PC-9 (cell line): ENCODE data around the gene MYO16. TPM values are rescaled to one million over a fixed set of nuclear protein-coding genes. Genes with fewer than 3 reads are reported as not detected.

Experiments
- BruUV-seq: library from RNA; stranded (reverse); fragments of 400-500 nt; replicated peaks from 2 replicates; lab custom pipeline; 2021; lab: Mats Ljungman, UMichigan
- CTCF ChIA-PET: fragments of 300-600 bp; sonication (Branson Sonifier 250); formaldehyde crosslinking; loops from one replicate; lab custom pipeline; 2022; ENCODE audit warnings: antibody characterized with exemption; lab: Charles Lee
- POLR2A ChIA-PET: fragments of 300-600 bp; sonication (Branson Sonifier 250); formaldehyde crosslinking; loops from one replicate; lab custom pipeline; 2022; ENCODE audit warnings: antibody characterized with exemption; ENCODE audit not compliant: unreplicated experiment; lab: Charles Lee
- DNase-seq, 2 experiments: peaks; one replicate each; pipeline versions ENCODE4 v3.0.0 to v3.0.0-alpha.2; 2015 to 2022; ENCODE audit warnings: mixed read lengths in 1 of 2
- H2AFZ ChIP-seq: fragments of 200-600 bp; sonication (generic); 2 replicates; pipeline ENCODE4 v1.8.1; 2017; ENCODE audit warnings: antibody characterized with exemption
- H3F3A ChIP-seq: fragments of 200-600 bp; sonication (generic); 2 replicates; pipeline ENCODE4 v1.8.1; 2017; ENCODE audit warnings: antibody characterized with exemption, mild to moderate bottlenecking, low read depth; ENCODE audit not compliant: insufficient read depth
- H3K27ac ChIP-seq: fragments of 200-600 bp; sonication (generic); 2 replicates; pipeline ENCODE4 v1.6.1; 2016; ENCODE audit warnings: mixed run types
- H3K27me3 ChIP-seq: fragments of 200-600 bp; sonication (generic); 2 replicates; pipeline ENCODE4 v1.6.1; 2016; ENCODE audit warnings: low read depth, mixed run types; ENCODE audit not compliant: insufficient read depth
- H3K36me3 ChIP-seq: fragments of 200-600 bp; sonication (generic); 2 replicates; pipeline ENCODE4 v1.6.1; 2016; ENCODE audit warnings: low read depth, mixed run types
- H3K4me1 ChIP-seq: fragments of 200-600 bp; sonication (generic); replicated peaks from 2 replicates; pipeline ENCODE4 v1.6.1; 2016; ENCODE audit warnings: mixed run types; ENCODE audit not compliant: insufficient read depth
- H3K4me2 ChIP-seq: fragments of 200-600 bp; sonication (generic); 2 replicates; pipeline ENCODE4 v1.6.1; 2017; ENCODE audit warnings: mixed run types
- H3K4me3 ChIP-seq: fragments of 200-600 bp; sonication (generic); 2 replicates; pipeline ENCODE4 v1.6.1; 2016; ENCODE audit warnings: mixed run types
- H3K79me2 ChIP-seq: fragments of 200-600 bp; sonication (generic); 2 replicates; pipeline ENCODE4 v1.6.1; 2017; ENCODE audit warnings: low read depth, mixed run types
- H3K9me2 ChIP-seq: fragments of 200-600 bp; sonication (generic); 2 replicates; pipeline ENCODE4 v1.8.1; 2017; ENCODE audit warnings: mild to moderate bottlenecking; ENCODE audit not compliant: insufficient read depth
- H3K9me3 ChIP-seq: fragments of 200-600 bp; sonication (generic); 2 replicates; pipeline ENCODE4 v1.8.1; 2016; ENCODE audit warnings: low read depth; ENCODE audit not compliant: insufficient read depth
- H4K20me1 ChIP-seq: fragments of 200-600 bp; sonication (generic); 2 replicates; pipeline ENCODE4 v1.8.1; 2017; ENCODE audit not compliant: insufficient read depth
- CTCF ChIP-seq: fragments of 200-600 bp; sonication (generic); conservative IDR thresholded peaks from 2 replicates; pipeline ENCODE4 v1.6.1; 2017; ENCODE audit warnings: mixed run types, antibody characterized with exemption, mild to moderate bottlenecking, moderate library complexity
- EZH2 ChIP-seq: fragments of 200-600 bp; sonication (generic); IDR thresholded peaks from 2 replicates; pipeline ENCODE4 v1.8.0; 2017; ENCODE audit warnings: antibody characterized with exemption, low read depth
- intact Hi-C: fragments of 100-400 bp; cut with micrococcal nuclease; formaldehyde crosslinking; loops from one replicate; pipeline ENCODE4 v1.10.0; 2022; ENCODE audit not compliant: unreplicated experiment
- total RNA-seq: library from RNA; stranded (reverse); gene quantifications from 2 replicates; pipeline ENCODE4 v1.2.3, GENCODE V29; 2021

Gene MYO16
- total RNA-seq, 1 experiment from 2014 or later = 0.59 TPM

DNA sequence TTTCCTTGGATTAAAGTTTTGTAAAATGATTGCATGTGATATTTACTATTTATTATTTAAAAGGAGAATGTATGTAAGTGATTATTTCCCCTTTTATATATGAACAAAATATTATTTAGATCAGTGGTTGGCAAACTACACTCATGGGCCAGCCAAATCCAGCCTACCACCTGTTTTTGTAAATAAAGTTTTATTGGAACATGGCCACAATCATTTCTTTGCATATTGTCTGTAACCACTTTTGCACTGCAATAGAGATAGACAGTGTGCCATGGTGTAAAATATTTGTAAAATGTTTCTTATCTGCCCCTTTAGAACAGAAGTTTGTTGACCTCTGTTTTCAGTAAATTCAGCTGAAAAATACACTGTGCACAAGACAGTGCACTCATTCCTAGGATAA is 426.4 kb downstream of the MYO16 start:
- no peak for TF ChIP-seq EZH2
- POLR2A ChIA-PET = no interaction called here
- Histone ChIP-seq H3K4me2 (no peak overlapping the region), H3F3A (no peaks in the 10 kb centered on the region), H3K9me3 (0 out of 2 replicates have a peak, but pooled peaks cover 5% of the 10 kb centered on the region), H3K27ac (no peak overlapping the region), H4K20me1 (no peaks in the 10 kb centered on the region), H3K4me3 (no peak overlapping the region), H2AFZ (no peak overlapping the region), H3K36me3 (no peaks in the 10 kb centered on the region), H3K4me1 (no peaks in the 10 kb centered on the region), H3K79me2 (no peaks in the 10 kb centered on the region), H3K27me3 (no peaks in the 10 kb centered on the region), H3K9me2 (no peaks in the 10 kb centered on the region)
- DNase-seq = no peak
- CTCF ChIA-PET = no interaction called here
- BruUV-seq = no TSS peak
- intact Hi-C loops = no loop called here

DNA sequence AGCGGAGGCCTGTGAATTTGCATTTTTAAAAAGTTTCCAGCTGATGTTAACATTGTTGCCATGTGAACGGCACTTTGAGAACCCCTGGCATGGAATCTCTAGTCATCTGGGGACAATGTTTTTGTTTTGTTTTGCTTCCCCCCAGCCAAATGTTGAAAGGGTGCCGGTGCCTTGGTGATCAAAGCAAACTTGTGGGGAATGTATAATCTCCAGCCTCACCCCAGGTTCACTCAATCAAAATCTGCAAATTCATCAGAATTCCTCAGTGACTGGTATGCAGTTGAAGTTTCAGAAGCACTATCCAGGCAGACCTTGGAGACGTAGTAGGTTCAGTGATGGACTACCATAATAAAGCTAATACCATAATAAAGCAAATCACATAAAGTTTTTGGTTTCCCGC is 428.7 kb downstream of the MYO16 start:
- Histone ChIP-seq H3K27me3 (no peaks in the 10 kb centered on the region), H3K4me3 (no peak overlapping the region), H2AFZ (no peak overlapping the region), H3K4me1 (no peaks in the 10 kb centered on the region), H3K4me2 (no peak overlapping the region), H4K20me1 (no peaks in the 10 kb centered on the region), H3K79me2 (no peaks in the 10 kb centered on the region), H3K36me3 (no peaks in the 10 kb centered on the region), H3K9me2 (no peaks in the 10 kb centered on the region), H3K9me3 (0 out of 2 replicates have a peak, but pooled peaks cover 5% of the 10 kb centered on the region), H3K27ac (no peak overlapping the region), H3F3A (no peaks in the 10 kb centered on the region)
- BruUV-seq = no TSS peak
- ChIA-PET POLR2A (no interaction called here), CTCF (no interaction called here)
- intact Hi-C loops = no loop called here
- DNase-seq = no peak
- no peak for TF ChIP-seq CTCF
- TF ChIP-seq EZH2 = no peak

DNA sequence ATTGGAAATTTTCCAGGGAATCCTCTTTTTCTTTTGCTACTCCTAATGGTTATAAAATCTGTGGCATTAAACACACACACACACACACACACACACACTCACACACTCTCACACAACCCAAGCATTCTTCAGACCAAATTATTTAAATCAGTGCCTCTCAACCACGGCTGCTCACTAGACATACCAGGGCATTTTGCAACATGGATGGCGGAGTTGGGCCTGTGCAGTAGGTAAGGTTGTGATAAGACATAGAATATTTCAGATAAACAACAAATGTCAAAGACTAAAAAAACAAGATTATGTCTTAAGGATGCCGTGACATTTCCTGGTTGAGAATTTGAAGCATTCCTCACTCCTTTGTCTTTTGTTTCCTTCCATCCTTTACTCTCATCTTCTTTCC is 443.1 kb downstream of the MYO16 start:
- no peak overlapping the region for H2AFZ ChIP-seq
- TF ChIP-seq EZH2 = no peak
- no peak for TF ChIP-seq CTCF
- no peaks in the 10 kb centered on the region for H3K9me2 ChIP-seq
- H3K4me2 ChIP-seq = no peak overlapping the region
- CTCF ChIA-PET = no interaction called here
- H3K79me2 ChIP-seq = no peaks in the 10 kb centered on the region
- no peak overlapping the region for H3K27ac ChIP-seq
- no peaks in the 10 kb centered on the region for H3F3A ChIP-seq
- POLR2A ChIA-PET = no interaction called here
- no peaks in the 10 kb centered on the region for H3K4me1 ChIP-seq
- intact Hi-C loops = no loop called here
- H3K36me3 ChIP-seq = no peaks in the 10 kb centered on the region
- H4K20me1 ChIP-seq = no peaks in the 10 kb centered on the region
- no peak for DNase-seq
- H3K4me3 ChIP-seq = no peak overlapping the region
- no TSS peak for BruUV-seq
- H3K27me3 ChIP-seq = no peaks in the 10 kb centered on the region
- H3K9me3 ChIP-seq = peaks cover 3% of the 10 kb centered on the region; the same call in 1 of the 2 replicates

- no TSS peak for BruUV-seq
- Histone ChIP-seq H3K27me3 (no peaks in the 10 kb centered on the region), H3K9me3 (peaks cover 3% of the 10 kb centered on the region; the same call in 1 of the 2 replicates), H3K9me2 (no peaks in the 10 kb centered on the region), H3F3A (no peaks in the 10 kb centered on the region), H3K27ac (no peak overlapping the region), H3K4me2 (no peak overlapping the region), H3K4me1 (no peaks in the 10 kb centered on the region), H2AFZ (no peak overlapping the region), H3K4me3 (no peak overlapping the region), H3K79me2 (no peaks in the 10 kb centered on the region), H4K20me1 (no peaks in the 10 kb centered on the region), H3K36me3 (no peaks in the 10 kb centered on the region)
- ChIA-PET CTCF (no interaction called here), POLR2A (no interaction called here)
- DNase-seq = no peak
- TF ChIP-seq EZH2 (no peak), CTCF (no peak)
- intact Hi-C loops = no loop called here
Measured at GRCh38 chr13:109074436-109074835, 445.0 kb downstream of the MYO16 start.
